Measurements from ENCODE around the gene IQSEC1. TPM values are rescaled to one million over a fixed set of nuclear protein-coding genes. Genes with fewer than 3 reads are reported as not detected.
A peak's percentile ranks its signal among the peaks of the same experiment; 100 is the strongest.

Gene IQSEC1
- total RNA-seq, 1 donor from 2014 or later, result 70.1 TPM

DNA sequence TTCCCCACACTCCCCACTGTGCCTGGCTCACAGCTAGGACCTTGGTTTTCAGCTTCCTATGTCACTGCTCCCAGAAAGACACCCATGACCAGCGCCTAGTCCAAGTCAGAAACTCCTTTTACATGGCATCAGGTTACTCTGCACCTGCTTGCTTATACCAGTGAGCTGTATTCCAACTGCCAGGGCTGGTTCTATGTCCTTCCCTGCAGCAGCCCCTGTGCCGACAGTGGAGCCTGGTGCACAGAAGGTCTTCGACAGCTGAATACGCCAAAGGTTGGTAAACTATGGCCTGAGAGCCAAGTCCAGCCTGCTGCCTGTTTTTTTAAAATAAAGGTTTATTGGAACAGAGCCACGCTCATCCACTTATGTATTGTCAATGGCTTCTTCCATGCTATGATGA lies 102.5 kb downstream of the IQSEC1 start:
- DNase-seq (ENCODE audit: low spot score), result no peak

GRCh38 chr3:12969486-12969885 lies 103.7 kb downstream of the IQSEC1 start:
- no peak for DNase-seq (ENCODE audit: low spot score)

GRCh38 chr3:12968541-12968940 lies 104.7 kb downstream of the IQSEC1 start:
- DNase-seq (ENCODE audit: low spot score), result no peak

- DNase-seq (ENCODE audit: low spot score), result peak; percentile 97
Observed at GRCh38 chr3:12967606-12968351, 105.5 kb downstream of the IQSEC1 start.

GRCh38 chr3:12966847-12967605 lies 106.2 kb downstream of the IQSEC1 start:
- no peak for DNase-seq (ENCODE audit: low spot score)

DNA sequence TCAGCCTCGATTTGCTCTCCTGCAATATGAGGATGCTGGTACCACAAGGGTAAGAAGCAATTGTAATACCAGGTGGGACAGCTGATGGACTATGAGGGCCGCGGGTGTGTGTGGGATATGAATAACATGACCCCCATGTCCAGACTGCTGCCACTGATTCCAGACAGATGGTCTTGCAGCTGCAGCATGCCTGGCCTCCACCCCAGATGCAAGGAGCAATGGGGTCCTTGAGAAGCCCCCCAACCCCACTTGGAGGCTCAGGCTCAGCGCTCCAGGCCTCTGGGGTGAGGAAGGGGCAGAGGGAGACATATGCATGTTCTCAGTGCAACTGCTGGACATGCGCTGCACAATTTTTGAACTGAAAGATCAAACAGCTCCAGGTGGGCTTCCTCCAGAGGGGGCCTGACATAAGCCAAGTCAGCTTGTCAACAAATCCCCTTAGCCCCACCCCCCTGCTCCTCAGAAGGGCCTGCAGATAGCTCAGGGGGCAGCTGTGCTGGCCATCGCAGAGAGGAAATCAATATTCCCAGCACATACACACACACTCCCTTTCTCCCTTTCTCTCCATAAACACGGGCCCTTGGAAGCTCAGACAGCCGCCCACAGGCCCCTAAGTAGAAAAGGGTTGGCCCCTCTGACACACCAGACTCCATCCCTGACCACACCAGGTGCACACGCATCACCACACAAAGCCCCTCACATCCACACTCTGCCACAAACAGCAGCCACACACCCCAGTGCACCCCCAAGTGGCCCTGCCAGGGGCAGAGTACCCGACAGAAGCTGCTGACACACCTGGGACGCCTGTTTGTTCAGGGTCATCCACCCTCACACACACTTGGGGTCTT lies 107.0 kb downstream of the IQSEC1 start:
- DNase-seq (ENCODE audit: low spot score), result no peak

- DNase-seq (ENCODE audit: low spot score), result no peak
Observed at GRCh38 chr3:12964711-12965612, 108.3 kb downstream of the IQSEC1 start.

- DNase-seq (ENCODE audit: low spot score), result no peak
Observed at GRCh38 chr3:12963922-12964701, 109.1 kb downstream of the IQSEC1 start.

- DNase-seq (ENCODE audit: low spot score), result no peak
Observed at GRCh38 chr3:12963231-12963896, 109.9 kb downstream of the IQSEC1 start.

GRCh38 chr3:12962292-12962691 lies 110.9 kb downstream of the IQSEC1 start:
- no peak for DNase-seq (ENCODE audit: low spot score)

- no peak for DNase-seq (ENCODE audit: low spot score)
Observed at GRCh38 chr3:12961697-12962036, 111.6 kb downstream of the IQSEC1 start.

DNA sequence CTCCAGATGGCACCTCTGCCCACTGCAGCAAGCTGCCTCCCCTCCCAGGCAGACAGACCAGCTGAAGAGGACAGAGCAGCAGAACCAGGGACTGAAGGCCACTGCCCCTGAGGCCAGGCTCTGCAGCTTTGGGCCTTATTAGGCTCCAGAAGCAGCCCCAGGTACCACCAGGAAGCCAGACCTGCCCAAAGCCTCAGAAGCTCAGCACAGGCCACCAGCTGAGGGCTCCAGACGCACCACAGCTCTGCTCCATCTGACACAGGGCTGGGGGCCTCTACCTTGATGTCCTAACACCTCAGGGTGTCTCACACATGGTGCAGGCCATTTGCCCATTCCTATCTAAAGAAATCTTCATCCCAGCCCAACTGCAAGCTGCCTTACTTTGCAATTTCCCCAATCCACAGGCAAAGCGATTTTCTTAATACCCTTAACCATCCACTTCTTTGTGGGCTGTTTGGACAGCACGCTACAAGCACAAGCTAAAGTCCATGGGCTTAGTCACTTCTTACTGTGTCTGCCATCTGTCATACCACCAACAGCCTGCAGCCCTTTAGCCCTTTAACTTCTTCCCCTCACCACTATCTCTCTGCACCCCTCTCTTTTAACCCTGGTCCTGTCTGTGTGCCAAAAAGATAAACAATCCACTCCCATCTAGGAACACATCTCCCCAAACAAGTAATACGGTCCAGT lies 112.1 kb downstream of the IQSEC1 start:
- no peak for DNase-seq (ENCODE audit: low spot score)

GRCh38 chr3:12960497-12960896 lies 112.7 kb downstream of the IQSEC1 start:
- no peak for DNase-seq (ENCODE audit: low spot score)

DNA sequence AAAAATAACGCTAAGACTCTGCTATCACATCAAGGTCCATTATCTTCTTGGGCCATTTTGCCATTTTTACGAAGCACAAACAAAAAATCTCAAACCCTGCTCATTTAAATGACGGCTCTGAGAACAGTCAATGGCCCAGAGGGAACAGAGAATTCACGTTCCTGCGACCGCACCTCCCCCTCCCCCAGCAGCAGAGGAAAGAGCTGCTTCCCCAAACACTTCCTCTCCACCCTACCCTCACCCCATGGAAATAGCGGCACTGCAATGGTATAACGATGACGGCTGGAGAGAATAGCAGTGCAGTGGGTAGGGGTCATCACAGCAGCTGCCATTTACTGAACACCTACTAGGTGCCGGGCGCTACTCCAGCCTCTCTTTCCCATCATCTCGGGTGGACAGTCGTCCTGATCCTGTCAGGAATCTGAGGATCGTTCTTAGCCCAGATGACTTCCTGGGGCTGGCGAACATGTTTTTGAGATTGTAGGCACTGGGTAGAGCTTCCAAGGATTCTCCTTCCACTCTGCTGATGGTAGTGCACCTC lies 113.3 kb downstream of the IQSEC1 start:
- DNase-seq (ENCODE audit: low spot score), result no peak

GRCh38 chr3:12959410-12959809 lies 113.8 kb downstream of the IQSEC1 start:
- no peak for DNase-seq (ENCODE audit: low spot score)

GRCh38 chr3:12957824-12958792 lies 115.1 kb downstream of the IQSEC1 start:
- DNase-seq (ENCODE audit: low spot score), result no peak

DNA sequence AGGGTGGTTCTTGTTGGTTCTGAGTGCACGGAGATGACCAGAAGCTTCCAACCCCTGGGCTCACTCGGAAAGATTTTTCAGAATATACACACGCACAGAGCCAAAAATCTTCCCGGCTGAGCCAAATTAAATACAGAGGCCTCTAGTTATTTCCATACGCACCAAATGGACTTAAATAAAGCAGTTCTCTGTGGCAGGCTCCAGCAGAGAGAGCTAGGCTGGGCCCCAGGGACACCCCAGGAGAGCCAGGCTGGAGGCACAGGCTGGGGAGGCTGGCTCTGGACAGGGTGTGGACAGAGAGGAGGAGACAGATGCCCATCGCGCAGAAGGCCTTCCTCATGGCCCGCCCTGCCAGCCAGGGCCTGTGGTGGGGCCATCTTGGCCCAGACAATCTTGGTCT lies 115.9 kb downstream of the IQSEC1 start:
- DNase-seq (ENCODE audit: low spot score), result no peak

DNA sequence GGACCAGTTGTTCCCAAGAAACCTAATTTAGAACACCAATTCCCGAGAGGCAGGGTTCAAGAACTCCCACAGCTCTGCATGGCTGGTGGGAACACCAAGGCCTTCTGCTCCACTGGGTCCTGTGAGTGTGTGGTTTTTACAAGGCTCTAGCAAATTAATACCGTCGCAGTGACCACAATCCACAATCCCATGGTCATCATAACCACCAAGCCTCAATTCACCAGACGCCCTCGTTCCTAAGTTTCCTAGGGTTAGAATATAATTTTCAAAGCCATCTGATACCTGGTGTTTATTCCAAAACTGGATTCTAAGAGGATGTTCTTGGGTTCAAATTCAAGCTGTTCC lies 116.9 kb downstream of the IQSEC1 start:
- DNase-seq (ENCODE audit: low spot score), result no peak
